GM19240 (cell line): ENCODE results near the gene TMEM131L.
"Not testable (repeated sequence)": the region's sequence is repeated elsewhere in the genome, so short reads cannot be mapped to it uniquely, and the experiment has no call there.

Experiments
- DNase-seq: peaks from one replicate; pipeline ENCODE4 v3.0.0; 2011; ENCODE audit warnings: low spot score; ENCODE audit not compliant: insufficient read length

The TMEM131L gene, protein sequence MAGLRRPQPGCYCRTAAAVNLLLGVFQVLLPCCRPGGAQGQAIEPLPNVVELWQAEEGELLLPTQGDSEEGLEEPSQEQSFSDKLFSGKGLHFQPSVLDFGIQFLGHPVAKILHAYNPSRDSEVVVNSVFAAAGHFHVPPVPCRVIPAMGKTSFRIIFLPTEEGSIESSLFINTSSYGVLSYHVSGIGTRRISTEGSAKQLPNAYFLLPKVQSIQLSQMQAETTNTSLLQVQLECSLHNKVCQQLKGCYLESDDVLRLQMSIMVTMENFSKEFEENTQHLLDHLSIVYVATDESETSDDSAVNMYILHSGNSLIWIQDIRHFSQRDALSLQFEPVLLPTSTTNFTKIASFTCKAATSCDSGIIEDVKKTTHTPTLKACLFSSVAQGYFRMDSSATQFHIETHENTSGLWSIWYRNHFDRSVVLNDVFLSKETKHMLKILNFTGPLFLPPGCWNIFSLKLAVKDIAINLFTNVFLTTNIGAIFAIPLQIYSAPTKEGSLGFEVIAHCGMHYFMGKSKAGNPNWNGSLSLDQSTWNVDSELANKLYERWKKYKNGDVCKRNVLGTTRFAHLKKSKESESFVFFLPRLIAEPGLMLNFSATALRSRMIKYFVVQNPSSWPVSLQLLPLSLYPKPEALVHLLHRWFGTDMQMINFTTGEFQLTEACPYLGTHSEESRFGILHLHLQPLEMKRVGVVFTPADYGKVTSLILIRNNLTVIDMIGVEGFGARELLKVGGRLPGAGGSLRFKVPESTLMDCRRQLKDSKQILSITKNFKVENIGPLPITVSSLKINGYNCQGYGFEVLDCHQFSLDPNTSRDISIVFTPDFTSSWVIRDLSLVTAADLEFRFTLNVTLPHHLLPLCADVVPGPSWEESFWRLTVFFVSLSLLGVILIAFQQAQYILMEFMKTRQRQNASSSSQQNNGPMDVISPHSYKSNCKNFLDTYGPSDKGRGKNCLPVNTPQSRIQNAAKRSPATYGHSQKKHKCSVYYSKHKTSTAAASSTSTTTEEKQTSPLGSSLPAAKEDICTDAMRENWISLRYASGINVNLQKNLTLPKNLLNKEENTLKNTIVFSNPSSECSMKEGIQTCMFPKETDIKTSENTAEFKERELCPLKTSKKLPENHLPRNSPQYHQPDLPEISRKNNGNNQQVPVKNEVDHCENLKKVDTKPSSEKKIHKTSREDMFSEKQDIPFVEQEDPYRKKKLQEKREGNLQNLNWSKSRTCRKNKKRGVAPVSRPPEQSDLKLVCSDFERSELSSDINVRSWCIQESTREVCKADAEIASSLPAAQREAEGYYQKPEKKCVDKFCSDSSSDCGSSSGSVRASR (N-terminal part only)

DNA sequence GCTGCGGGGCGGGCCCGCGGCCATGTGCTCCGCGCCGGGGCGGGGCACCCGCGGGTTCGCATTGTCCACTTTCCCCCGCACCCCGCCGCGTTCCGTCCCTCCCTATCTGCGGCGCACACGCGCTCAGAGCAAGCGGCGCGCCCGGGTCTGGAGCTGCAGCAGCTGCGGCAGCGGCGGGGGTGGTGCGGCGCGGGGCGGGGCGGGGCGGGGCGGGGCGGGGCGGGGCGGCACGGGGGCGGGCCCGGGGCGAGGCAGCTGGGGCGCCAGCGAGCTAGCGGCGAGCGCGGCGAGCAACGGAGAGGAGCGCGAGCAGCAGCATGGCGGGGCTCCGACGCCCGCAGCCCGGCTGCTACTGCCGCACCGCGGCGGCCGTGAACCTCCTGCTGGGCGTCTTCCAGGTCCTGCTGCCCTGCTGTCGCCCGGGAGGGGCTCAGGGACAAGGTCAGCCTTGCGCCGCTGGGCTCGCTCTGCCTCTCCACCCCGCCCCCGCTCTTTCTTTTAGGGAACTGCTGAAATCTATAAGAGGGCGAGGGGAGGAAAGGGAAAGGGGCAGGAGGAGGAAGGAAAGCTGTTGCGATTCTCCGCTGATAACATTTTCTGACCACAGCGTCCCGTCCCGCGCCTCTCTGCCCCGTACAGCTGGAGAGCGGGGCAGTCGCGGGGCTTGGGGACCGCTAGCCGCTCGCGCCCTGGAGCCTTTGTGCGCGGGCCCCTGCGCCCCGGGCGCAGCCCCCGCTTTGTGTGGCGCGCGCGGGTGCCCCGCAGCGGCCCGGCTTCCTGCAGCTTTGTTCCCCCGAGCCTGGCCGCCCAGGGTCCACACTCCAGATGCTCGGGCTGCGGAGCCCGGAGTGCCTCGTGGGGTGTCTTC lies at the start of gene TMEM131L:
TMEM131L (plus strand) TSS at position 280 of the 868 bp plus-strand sequence; CDS start at position 318, 38 bp downstream.
- peak; percentile 52 for DNase-seq

DNA sequence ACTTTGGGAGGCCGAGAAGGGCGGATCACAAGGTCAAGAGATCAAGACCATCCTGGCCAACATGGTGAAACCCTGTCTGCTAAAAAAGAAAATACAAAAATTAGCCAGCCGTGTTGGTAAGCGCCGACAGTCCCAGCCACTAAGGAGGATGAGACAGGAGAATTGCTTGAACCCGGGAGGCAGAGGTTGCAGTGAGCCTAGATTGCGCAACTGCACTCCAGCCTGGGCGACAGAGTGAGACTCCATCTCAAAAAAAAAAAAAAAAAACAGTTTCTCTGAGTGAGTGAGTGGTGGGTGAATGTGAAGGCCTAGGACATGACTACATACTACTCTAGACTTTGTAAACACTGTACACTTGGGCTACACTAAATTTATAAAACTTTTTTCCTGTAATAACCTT lies 49.7 kb upstream of the TMEM131L start:
- not testable (repeated sequence) for DNase-seq

DNA sequence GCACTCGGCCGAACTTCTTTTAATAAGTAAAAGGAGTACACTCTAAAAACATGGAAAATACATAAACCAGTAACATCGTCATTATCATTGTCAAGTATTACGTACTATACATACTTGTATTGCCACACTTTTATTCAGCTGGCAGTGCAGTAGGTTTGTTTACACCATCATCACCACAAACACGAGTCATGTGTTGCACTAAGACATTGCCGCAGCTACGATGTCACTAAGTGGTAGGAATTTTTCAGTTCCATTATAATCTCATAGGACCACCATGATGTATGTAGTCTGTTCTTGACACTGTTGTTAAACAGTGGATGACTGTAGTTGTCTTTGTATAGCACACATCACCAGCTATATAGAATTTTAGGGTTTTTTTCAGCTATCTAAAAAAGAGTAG lies 48.0 kb upstream of the TMEM131L start:
- DNase-seq, result no peak

DNA sequence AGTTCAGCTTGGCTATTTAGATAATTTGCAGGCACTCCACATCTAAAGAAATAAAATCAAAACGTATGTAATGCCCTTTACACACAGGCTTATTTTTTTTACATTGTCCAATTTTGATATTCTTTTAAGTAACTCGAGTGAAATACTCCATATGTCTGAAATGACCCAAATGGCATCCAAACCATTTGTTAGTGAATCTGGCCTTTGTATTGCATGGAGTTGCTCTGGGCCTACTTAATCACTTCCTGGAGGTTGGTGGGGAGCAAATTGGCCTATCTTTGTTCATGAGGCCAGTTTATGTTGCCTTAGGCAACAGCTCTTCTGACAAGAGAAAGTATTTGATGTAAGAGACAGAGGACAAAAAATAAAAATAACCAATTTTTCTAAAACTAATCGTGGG lies 47.6 kb upstream of the TMEM131L start:
- DNase-seq, result no peak

DNA sequence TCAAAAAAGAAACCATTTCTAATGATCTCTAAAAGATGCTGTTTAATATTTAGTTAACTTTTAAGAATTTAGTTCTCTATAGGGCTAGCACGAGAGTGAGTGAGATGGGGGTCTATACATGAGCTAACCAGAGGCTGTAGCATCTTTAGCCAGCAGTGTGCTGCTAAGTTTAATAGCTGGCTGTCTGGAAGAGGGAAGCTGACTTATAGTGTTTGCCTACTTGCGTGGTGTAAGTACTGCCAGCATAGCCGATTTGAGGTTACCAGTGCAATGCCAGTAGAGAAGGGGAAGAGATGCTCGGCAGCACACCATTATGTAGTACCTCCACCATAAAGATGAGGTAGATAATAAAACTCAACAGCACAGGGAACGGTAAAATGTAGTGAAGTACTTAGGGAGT lies 47.1 kb upstream of the TMEM131L start:
- DNase-seq, result no peak

DNA sequence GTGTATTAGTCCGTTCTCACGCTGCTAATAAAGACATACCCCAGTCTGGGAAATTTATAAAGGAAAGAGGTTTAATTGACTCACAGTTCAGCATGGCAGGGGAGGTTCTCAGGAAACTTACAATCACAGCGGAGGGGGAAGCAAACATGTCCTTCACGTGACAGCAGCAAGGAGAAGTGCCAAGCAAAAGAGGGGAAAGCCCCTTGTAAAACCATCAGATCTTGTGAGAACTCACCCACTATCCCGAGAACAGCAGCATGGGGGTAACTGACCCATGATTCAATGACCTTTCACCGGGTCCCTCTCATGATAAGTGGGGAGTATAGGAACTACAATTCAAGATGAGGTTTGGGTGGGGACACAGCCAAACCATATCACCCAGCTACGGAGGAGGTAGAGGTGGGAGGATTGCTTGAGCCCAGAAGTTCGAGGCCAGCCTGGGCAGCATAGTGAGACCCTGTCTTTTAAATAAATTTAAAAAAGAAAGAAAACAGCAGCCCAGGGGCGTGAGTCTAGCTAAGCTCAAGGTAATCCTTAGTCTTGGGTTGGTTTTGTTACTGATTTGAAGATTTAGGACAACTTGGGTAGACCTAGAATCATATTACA lies 46.4 kb upstream of the TMEM131L start:
- DNase-seq, result no peak

DNA sequence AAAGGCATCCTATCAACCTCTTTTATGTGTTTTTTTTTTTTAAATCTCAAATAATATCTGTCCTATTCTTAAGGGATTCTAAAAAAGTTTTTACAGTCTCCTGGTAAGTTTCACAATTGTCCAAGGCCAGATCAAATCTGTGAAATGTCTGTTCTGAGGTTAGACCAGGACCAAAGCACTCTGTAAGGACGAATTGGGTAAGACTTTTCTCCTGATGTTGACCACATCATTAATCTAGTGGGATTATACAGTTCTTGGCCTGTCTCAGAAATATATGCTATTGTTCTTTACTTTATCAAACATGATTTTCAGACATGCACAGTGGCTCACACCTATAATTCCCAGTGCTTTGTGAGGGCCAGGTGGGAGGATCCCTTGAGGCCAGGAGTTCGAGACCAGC lies 45.8 kb upstream of the TMEM131L start:
- DNase-seq, result no peak

DNA sequence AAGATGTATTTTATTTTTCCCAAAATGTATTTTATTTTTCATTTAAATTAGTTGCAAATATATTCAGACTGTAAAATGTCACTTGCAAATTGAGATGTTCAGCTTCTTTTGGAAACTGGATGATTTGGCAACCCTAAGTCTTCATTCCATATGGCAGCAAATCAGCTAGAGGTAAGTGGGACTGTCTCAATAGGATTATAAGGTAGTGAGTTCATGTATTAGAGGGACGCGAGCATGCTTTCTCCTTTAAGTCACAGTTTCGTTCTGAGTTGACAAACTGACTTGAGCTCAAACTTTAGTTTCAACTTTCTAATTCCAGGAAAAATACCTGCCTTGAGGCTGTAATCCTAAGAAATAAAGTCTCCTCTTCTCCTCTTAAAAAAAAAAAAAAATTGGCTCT lies 44.2 kb upstream of the TMEM131L start:
- no peak for DNase-seq

DNA sequence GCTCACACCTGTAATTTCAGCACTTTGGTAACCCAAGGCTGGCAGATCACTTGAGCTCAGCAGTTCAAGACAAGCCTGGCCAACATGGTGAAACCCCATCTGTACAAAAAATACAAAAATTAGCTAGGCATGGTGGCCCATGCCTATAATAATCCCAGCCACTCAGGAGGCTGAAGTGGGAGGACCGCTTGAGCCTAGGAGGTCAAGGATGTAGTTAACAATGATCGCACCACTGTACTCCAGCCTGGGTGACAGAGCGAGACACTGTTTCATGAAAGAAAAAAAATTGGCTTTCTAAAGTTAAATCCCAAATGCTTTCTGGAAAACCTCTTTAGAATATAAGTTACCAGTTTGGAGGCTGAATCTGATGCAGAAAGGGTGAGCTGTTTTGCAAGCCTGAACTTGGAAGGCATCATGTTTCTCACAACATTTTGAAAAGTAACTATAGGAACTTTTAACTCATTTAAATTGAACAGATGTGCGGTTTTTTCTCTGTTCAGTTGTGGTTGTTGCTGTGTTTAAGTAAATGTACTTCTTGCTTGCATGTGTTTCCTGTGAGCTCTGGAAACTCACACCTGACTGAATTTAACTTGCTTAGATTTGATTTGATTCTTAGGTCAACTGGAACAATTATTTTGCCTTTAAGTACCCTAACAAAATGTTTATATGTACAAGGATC lies 39.8 kb upstream of the TMEM131L start:
- no peak for DNase-seq

DNA sequence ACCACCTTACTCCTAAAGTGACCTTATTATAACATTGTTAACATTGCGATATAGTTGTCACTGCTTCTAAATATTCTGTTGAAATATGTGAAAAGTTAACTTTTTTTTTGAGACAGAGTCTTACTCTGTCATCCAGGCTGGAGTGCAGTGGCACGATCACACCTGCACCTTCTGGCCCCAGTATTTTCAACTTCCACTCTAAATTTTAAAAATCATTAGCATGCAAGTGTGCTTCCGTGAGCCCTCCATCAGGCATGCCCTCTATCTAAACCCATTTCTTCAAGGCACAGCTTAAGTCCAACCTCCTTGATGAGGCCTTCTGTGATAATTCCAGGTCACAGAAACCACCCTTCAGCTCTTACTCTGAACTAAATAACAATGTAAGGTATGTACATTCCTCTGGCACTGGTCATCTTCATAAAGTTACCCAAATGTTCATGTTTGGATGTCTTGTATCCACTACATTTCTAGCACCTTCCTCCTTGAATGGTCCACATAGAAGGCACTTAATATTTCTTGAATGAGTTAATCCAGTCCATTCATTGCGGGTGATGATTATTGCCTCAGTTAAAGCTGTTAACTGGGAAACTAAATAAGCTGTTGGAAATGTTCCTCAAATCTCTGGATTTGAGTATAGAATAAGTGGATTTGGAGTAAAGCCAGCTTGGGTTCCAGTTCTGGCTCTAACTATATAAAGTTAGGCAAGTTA lies 38.6 kb upstream of the TMEM131L start:
- no peak for DNase-seq

DNA sequence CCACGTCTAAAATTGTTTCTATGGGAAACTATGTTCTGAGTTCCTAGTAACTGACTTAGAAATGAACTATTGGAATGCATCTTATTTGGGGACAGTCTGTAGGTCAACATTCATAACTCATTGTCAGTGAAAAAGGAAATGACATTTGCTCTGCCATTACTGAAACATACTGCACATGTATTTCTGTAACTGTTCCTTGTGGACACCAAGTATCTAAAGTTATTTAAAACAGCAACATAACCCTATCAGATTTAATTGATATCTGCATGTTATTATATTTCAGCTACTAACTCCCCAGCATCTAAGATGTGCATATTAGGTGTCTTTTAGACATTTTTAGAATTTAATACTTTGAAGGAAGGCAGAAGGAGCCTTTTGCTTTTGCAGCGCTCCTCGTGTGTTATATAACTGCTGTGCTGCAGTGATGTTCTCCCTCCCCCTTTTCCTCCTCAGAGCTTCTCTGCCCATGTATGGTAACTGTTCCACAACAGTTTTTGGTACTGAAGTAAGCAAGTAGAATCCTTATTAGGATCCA lies 37.2 kb upstream of the TMEM131L start:
- no peak for DNase-seq

DNA sequence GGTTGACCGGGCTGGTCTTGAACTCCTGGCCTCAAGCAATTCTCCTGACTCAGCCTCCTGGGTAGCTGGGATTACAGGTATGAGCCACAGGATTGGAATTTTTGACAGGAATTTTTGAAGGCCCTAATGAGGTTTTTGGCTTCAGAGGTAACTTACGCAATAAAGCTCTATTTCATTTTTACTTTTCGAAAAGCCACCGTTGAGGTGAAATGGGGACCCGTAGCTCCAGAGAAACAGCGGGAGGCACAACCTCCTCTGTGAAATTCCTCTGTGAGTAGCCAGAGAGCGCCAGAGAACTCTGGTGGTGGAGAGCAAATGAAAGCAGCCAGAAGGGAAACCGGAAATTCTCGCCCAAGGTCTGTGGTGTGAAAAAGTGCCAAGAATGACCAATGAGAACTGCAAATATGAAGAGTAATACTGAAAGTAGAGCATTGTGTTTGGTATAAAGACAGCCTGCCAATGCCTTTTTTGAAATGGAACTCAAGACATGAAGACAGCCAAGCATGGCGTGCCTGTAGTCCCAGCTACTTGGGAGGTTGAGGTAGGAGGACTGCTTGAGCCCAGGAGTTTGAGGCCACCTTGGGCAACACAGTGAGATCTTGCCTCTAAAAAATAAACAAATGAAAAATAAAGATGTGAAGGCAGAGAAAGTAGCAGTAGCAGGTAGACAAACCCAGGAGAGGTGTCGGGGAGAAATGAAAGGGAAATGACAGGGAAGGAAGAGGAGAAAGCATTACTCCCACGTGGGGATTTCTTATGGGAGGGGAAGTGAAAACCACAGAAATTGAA lies 33.0 kb upstream of the TMEM131L start:
- peak; percentile 60 for DNase-seq

DNA sequence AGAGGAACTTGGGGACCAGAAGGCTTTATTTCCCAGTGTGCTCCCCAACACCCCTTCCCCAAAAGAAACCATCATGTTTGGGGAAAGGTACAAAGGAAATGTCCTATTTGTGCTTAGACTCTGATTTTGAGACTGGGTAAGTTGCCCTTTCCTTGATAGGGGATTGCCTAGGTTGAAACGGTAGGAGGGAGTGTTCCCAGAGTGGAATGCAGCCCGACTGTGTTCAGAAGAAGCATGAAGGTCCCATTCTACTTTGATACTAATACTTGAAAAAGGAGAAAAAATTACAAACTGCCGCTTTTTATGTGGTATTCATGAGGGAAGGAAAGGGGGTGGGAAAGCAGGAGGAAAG lies 32.4 kb upstream of the TMEM131L start:
- no peak for DNase-seq

DNA sequence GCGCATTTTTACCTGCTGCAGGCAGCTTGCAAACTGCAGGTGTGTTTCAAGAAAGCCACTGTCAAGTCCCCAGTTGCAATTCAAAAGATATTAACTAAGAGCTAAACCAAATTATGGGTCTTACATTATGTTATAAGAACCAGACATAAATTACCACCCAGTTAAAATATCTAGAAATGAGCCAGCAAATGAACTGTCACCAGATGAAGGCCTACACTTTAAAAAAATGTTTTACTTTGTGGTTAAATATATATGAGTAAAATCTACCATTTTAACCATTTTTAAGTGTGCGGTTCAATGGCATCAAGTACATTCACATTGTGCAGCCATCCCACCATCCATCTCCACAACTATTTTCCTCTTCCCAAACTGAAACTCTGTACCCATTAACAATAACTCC lies 32.0 kb upstream of the TMEM131L start:
- no peak for DNase-seq

DNA sequence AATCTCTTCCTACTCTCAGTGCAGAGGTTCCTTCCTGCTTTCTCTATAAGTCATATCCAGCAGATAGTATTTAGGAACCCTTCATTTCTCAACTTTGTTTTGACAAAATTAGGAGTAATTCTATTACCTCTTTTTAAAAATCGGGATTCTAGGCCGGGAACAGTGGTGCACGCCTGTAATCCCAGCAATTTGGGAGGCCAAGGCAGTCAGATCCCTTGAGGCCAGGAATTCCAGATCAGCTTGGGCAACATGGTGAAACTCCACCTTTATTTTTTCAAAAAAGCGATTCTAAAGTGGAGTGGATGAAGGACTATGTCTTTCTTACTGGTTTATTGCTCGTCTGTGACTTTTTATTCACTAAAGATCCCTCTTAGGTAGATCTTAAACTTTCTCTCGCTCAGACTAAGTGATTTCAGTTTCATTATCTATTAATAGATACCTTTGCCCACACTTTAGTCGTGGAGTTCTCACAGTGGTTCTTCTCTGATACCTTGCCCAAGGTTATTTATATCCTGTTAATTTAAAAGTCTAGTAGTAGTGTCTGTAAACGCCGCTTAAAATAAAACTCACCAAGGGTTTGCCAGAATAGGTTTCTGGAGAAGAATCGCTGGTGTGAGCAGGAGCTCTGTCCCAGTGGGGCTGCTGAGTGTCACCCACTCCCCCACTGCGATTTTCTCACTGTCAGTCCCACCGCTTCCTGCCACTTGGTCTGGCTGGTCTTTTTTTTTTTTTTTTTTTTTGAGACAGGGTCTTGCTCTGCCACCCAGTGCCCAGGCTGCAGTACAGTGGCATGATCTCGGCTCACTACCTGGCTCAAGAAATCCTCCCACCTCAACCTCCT lies 27.0 kb upstream of the TMEM131L start:
- no peak for DNase-seq

DNA sequence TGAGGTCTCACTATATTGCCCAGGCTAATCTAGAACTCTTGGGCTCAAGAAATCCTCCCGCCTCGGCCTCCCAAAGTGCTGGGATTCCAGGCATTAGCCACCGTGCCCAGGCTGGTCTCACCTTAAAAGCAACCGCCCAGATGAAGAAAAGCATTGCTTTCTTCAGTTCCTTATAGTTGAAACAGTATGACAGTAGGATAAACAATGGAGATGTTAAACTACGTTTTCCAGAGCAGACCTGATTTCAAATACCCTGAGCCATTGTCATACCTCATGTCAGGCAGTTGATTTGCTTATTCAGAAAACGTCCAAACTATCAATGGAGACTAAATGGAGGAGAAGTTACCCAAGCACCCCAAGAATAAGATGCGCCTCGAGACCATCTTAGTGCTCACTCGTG lies 26.3 kb upstream of the TMEM131L start:
- DNase-seq, result no peak

DNA sequence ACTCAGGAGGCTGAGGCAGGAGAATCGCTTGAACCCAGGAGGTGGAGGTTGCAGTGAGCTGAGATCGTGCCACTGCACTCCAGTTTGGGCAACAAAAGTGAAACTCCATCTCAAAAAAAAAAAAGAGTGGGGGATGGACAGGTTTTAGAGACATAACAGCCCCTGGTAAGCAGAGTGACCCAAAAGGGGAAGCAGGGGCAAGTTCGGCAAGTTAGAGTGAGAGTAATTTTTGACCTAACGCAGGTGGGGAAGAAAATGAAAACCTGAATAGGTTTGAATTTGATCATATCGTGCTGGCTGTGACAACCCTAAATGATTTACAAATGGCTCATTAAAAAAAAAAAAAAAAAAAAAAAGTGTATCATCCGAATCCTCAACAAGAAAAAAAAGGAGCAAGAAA lies 25.7 kb upstream of the TMEM131L start:
- no peak for DNase-seq
